ENCODE results near the gene OAT.
A peak's percentile ranks its signal among the peaks of the same experiment; 100 is the strongest.

The OAT gene

DNA sequence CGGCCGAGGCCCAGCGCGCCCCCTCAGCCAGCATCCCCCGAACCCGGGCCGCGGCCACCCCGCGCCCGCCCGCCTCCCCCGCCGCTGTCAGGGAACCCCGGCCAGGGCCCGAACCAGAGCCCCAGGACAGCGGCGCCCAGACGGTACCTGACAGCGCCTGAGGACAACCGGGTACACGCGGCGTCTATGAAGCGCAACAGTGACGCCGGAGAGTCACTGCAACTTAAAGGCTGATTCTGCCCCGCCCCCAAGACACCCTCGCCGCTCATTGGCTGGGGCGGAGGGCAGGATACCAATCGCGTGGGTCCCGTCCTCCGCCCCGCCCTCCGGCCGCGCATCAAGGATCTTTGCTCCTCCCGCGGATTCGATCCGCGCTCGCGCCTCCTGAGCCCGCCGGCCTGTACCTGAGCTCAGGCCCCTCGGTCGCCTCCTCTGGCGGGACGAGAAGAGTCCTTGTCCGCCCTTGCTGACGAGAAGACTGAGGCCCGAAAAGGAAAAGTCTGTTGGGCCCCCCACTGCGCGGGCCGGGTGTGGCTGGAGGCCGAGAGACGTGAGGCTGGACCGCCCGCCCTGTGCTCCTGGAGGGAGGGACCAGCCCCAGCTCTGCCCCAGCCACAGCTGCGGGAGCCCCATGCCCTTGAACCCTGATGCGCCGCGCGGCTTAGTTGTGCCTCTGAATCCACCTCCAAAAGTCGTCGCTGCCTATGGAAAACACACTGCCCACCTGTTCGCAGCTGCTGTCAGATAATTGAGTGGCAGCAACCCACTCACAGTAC lies at the start of gene OAT:
Gene OAT, minus strand, starts transcription at position 198 of the 776 bp plus-strand sequence. CDS start 6,752 bp downstream, outside the sequence.
- DNase-seq = peak; percentile 93
- in situ Hi-C loops (cut with HindIII; ENCODE audit: low pct_ligation_motif_present, low sequenced_read_pairs) = no loop called here
- Histone ChIP-seq H3K27me3 (replicated peaks) (no peaks in the 10 kb centered on the region), H3K4me3 (ENCODE audit: low read depth, low read length) (peak within 1 kb of the TSS; percentile 74), H3K27ac (peak within 1 kb of the TSS; percentile 90), H3K36me3 (replicated peaks) (no peaks in the 10 kb centered on the region)
- TF ChIP-seq, protein P1, sequence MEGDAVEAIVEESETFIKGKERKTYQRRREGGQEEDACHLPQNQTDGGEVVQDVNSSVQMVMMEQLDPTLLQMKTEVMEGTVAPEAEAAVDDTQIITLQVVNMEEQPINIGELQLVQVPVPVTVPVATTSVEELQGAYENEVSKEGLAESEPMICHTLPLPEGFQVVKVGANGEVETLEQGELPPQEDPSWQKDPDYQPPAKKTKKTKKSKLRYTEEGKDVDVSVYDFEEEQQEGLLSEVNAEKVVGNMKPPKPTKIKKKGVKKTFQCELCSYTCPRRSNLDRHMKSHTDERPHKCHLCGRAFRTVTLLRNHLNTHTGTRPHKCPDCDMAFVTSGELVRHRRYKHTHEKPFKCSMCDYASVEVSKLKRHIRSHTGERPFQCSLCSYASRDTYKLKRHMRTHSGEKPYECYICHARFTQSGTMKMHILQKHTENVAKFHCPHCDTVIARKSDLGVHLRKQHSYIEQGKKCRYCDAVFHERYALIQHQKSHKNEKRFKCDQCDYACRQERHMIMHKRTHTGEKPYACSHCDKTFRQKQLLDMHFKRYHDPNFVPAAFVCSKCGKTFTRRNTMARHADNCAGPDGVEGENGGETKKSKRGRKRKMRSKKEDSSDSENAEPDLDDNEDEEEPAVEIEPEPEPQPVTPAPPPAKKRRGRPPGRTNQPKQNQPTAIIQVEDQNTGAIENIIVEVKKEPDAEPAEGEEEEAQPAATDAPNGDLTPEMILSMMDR (IDR thresholded peaks at IDR 0.05; ENCODE audit: low read depth, low read length, missing control alignments) = peak; percentile 36

DNA sequence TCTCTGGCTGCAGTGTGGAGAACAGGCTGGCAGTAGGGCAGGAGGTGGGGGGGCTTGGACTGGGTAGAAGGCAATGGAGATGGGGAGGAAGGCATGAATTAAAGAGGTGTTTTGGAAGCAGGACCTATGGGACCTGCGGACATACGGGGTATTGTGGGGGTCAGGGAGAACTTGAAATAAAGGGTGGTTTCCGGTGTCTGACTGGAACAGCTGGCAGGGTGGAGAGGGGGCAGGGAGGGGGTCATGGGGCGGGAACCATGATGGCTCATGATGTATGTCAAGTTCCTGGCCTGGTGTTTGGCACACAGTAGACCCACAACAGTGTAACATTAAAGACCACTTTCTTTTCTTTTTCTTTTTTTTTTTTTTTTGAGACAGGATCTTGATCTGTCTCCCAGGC lies 48.4 kb upstream of the OAT start:
- no peak for DNase-seq
- Histone ChIP-seq H3K36me3 (replicated peaks) (no peaks in the 10 kb centered on the region), H3K27ac (no peak overlapping the region), H3K27me3 (replicated peaks) (no peaks in the 10 kb centered on the region), H3K4me3 (ENCODE audit: low read depth, low read length) (no peak overlapping the region)
- in situ Hi-C loops (cut with HindIII; ENCODE audit: low pct_ligation_motif_present, low sequenced_read_pairs) = no loop called here
- TF ChIP-seq, protein P1 (IDR thresholded peaks at IDR 0.05; ENCODE audit: low read depth, low read length, missing control alignments) = no peak

DNA sequence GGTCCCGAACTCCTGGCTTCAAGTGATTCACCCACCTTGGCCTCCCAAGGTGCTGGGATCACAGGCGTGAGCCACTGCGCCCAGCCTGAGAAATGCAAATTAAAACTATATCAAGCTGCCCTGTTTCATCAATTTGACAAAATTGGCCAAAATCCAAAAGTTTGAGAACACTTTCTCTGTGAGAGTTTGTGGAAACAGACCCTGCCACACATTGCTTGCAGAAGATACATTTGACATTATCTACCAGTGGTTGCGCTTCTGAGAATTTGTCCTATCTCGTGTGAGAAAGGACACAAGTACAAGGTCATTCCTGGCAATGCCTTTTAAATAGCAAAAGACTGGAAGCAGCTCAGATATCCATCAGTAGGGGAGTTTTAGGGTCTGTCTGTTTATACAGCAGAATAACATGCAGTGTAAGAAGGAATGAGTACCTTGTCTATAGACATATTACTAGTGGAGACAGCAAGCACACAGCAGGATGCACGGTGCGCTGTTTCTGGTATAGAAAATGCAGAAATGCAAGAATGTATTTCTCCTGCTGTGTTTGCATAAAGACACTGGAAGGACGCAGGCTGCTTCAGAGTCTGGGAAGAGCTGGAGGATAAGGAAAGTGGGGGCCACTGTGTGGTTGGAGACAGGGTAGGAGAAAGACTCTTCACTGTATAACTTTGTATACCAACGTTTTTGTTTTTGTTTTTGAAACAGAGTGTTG lies 47.2 kb upstream of the OAT start:
- TF ChIP-seq, protein P1 (IDR thresholded peaks at IDR 0.05; ENCODE audit: low read depth, low read length, missing control alignments) = no peak
- in situ Hi-C loops (cut with HindIII; ENCODE audit: low pct_ligation_motif_present, low sequenced_read_pairs) = no loop called here
- Histone ChIP-seq H3K27me3 (replicated peaks) (no peaks in the 10 kb centered on the region), H3K36me3 (replicated peaks) (no peaks in the 10 kb centered on the region), H3K27ac (no peak overlapping the region), H3K4me3 (ENCODE audit: low read depth, low read length) (no peak overlapping the region)
- DNase-seq = no peak

DNA sequence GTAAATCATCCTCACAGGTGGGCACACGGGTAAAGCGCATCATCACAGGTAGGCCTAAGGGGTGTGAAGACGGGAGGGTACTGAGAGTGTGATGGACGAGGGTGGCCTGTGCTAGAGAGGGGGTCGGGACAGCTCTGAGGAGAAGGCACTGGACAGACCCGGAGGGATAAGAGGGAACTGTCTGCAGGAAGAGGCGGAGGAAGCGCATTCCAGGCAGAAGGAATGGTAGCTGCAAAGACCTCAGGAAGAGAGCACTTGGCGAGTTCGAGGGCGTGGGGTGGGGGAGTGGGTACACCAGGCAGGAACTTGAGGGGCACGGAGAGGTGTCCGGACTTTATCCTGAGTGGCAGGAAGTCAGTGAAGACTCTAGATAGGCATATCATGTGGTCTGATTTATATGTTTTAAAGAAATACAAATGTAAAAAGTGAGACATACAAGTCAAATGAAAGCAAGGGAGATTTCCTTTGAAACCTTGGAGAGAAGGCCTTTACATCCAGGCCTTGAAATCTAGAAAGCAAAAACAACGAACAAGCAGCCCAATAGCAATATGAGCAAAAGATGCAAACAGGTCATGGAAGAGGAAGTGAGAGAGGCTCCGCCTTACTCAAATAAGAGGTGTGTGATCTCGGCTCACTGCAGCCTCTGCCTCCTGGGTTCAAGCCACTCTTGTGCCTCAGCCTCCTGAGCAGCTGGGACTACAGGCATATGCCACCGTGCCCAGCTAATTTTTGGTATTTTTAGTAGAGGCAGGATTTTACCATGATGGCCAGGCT lies 46.5 kb upstream of the OAT start:
- in situ Hi-C loops (cut with HindIII; ENCODE audit: low pct_ligation_motif_present, low sequenced_read_pairs) = no loop called here
- Histone ChIP-seq H3K4me3 (ENCODE audit: low read depth, low read length) (no peak overlapping the region), H3K27me3 (replicated peaks) (no peaks in the 10 kb centered on the region), H3K27ac (no peak overlapping the region), H3K36me3 (replicated peaks) (no peaks in the 10 kb centered on the region)
- TF ChIP-seq, protein P1 (IDR thresholded peaks at IDR 0.05; ENCODE audit: low read depth, low read length, missing control alignments) = no peak
- no peak for DNase-seq

DNA sequence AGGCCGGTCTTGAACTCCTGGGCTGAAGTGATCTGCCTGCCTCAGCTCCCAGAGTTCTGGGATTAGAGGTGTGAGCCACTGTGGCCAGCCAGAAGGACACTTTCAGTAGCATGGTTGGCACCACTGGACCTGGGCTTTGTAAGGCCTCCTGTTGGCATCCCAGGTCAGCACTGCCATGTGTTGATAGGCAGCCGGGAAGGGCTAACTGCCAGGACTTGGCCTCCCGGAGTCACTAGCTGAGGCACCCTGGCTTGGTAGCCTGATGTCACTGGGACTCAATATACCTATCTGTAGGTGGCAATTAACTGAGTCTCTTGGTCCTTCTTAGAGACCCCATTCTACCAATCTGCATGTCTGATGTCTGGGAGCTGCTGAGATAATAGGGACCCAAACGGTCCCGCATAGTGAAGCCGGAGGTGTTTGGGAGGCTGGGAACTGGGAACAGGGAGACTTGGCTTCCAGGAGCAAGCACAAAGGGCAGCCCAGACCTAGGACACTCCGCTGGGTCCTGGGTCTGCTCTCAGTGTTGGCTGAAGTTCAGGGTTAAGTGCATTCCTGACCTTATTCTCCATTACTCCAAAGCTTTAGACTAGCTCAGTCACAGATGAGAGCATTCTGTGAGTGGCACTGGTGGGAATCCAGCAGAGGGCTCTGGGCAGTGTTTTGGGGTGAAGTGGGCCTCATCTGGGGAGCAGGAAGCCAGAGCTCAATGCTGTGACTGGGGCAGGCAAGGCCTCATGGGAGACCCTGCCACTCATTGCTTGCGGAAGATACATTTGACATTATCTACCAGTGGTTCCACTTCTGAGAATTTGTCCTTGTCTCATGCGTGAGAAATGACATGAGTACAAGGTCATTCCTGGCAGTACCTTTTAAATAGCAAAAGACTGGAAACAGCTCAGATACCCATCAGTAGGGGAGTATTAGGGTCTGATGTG lies 45.6 kb upstream of the OAT start:
- Histone ChIP-seq H3K4me3 (ENCODE audit: low read depth, low read length) (no peak overlapping the region), H3K36me3 (replicated peaks) (no peaks in the 10 kb centered on the region), H3K27me3 (replicated peaks) (no peaks in the 10 kb centered on the region), H3K27ac (no peak overlapping the region)
- DNase-seq = no peak
- in situ Hi-C loops (cut with HindIII; ENCODE audit: low pct_ligation_motif_present, low sequenced_read_pairs) = no loop called here
- TF ChIP-seq, protein P1 (IDR thresholded peaks at IDR 0.05; ENCODE audit: low read depth, low read length, missing control alignments) = no peak

All from brain microvascular endothelial cell (primary cell).